Activated naive CD4-positive, alpha-beta T cell treated with anti-CD3 and anti-CD28 coated beads, Interleukin-2, amount 10 ng/mL, durations not matched to agents 5 hours and 36 hours (primary cell): Measurements from ENCODE around the gene SLC17A5. TPM values are rescaled to one million over a fixed set of nuclear protein-coding genes. Genes with fewer than 3 reads are reported as not detected.

ENCODE experiments used
- total RNA-seq, 2 experiments: library from RNA; stranded (reverse); gene quantifications; one replicate each; pipeline ENCODE4 v1.2.3, GENCODE V29; 2021

SLC17A5 gene, protein sequence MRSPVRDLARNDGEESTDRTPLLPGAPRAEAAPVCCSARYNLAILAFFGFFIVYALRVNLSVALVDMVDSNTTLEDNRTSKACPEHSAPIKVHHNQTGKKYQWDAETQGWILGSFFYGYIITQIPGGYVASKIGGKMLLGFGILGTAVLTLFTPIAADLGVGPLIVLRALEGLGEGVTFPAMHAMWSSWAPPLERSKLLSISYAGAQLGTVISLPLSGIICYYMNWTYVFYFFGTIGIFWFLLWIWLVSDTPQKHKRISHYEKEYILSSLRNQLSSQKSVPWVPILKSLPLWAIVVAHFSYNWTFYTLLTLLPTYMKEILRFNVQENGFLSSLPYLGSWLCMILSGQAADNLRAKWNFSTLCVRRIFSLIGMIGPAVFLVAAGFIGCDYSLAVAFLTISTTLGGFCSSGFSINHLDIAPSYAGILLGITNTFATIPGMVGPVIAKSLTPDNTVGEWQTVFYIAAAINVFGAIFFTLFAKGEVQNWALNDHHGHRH
- 1 to 10 TPM; 7.8 to 9.1 TPM for total RNA-seq

DNA sequence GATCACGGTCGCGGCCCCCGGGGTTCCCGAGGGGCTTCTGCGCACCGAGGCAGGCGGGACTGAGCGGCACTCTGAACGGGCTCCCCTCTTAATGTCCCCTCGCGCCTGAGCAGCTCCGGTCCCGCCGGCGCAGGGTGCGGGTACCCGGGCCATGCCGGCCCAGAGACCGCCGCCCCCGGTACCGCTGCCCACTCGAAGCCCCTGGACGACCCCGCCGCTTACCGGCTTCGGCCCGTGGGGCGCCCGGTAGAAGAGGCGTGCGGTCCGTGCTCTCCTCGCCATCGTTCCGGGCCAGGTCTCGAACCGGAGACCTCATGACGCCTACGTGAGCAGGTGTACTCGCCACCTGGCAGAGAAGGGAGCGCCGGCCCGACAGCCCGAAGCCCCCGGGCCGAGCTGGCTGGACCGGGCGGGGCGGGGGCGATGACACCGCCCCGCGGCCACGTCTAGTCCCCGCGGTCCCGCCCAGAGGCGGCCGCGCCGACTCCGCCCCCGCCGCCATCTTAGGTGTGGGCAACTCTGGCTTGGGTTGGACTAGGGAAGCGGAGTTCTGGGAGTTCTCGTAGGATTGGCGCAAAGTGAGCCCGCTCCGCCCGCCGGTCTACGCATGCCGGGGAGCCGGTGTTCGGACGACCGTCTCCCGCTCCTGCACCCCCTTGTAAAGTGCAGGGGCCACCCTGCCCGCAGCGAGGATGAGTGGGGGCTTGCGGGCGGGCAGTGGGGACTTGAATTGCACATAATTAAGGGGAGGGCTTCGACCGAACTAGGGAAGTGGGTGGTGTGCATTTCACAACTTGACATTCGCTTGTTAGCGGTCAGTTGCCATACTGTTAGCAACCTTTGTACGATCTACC, at the start of gene SLC17A5:
Gene SLC17A5 (minus strand): TSS at position 422 of the 854 bp plus-strand sequence. CDS start 106 bp downstream, at position 316.

DNA sequence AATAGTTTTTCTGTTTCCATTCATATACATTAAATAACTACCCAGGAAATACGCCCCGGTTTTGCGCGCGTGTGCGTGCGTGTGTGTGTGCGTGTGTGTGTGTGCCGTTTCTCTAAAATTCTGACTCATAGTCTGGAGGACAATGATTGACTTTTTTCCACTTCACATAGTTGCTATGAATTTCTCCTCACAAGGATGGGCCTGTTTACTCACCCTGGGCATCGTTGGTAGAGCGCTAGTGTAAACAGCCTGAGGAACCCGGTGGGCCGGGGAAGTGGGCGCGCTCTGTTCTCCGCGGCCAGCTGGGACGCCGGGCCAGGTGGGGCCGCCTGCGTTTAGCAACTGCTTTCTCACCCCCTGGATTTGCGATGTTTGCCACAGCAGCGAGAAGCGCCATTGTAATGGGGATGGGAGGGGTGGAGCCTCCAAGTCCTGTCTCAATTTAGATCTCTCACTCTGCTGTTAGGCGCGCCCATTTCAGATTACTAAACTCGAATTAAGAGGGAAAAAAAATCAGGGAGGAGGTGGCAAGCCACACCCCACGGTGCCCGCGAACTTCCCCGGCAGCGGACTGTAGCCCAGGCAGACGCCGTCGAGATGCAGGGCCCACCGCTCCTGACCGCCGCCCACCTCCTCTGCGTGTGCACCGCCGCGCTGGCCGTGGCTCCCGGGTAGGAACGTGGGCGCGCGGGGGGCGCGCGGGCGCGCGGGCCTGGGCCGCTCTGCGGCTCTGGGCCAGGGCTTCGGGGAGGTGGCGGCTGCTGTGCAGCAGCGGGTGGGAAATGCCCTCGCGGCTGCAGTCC, 42.0 kb upstream of the SLC17A5 start, which contains the start of gene CD109:
Gene CD109 (plus strand): TSS at position 585 of the 803 bp plus-strand sequence. CDS start 13 bp downstream, at position 598.

Other genes starting within 250 kb of the SLC17A5 start
- gene CGAS, start 201.7 kb downstream of the SLC17A5 start, total RNA-seq: 10 to 100 TPM; 23.8 to 24.6 TPM
- gene MTO1, start 192.3 kb downstream of the SLC17A5 start, total RNA-seq: 10 to 100 TPM; 43.8 to 48.2 TPM
- over 10,000 TPM; 13,659 to 14,617 TPM for gene EEF1A1, start 133.0 kb downstream of the SLC17A5 start, total RNA-seq
- 1 to 10 TPM; 8.1 to 9.3 TPM for gene CD109, start 42.2 kb upstream of the SLC17A5 start, total RNA-seq